ENCODE measurements around the gene ZFYVE28. TPM values are rescaled to one million over a fixed set of nuclear protein-coding genes. Genes with fewer than 3 reads are reported as not detected.

The ZFYVE28 gene
- polyA plus RNA-seq, 1 donor: 7.4 TPM

DNA sequence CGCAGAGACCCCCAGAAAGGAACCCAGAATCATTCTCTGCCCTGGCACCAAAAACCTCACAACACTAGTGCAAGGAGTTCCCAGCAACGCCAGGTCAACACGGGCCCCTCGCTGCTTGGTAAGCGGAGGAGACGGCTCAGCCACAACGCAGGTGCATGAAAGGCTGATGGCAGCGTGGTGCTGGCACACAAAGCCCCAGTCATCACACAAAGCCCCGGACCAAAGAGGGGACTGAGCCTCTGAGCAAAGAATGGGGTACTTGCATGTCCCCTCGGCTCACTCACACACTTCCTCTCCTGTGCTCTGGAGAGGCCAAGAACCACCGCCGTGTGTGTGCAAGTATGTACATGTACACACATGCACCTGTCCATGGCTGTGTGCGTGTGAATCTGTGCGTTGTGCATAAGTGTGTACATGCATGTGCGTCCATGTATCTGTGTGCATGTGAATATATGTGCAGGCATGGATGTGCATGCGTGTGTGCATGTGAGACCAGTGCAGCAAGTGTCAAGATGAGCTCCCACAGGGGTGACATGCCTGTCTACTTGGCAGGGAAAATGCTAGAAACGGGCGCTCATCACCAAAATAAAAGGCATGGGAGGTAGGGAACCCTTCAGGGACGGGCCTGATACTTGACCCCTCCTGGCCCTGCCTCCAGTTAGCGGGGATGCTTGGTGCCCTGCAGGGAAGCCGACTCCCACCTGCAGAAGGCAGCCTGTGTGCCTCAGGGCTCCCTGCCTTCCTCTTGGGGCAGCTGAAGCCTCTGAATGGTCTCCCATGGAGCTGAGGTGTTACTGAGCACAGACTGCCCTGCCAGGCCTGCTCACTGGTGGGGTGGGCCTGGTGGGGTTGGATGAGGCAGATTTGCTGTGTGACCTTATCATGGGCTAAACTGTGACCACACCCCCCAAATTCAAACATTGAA, 60.4 kb downstream of the ZFYVE28 start:
- no peak for DNase-seq
- peaks cover 21% of the 10 kb centered on the region for H3K4me1 ChIP-seq (ENCODE audit: control insufficient read depth, insufficient read depth, low read length)

DNA sequence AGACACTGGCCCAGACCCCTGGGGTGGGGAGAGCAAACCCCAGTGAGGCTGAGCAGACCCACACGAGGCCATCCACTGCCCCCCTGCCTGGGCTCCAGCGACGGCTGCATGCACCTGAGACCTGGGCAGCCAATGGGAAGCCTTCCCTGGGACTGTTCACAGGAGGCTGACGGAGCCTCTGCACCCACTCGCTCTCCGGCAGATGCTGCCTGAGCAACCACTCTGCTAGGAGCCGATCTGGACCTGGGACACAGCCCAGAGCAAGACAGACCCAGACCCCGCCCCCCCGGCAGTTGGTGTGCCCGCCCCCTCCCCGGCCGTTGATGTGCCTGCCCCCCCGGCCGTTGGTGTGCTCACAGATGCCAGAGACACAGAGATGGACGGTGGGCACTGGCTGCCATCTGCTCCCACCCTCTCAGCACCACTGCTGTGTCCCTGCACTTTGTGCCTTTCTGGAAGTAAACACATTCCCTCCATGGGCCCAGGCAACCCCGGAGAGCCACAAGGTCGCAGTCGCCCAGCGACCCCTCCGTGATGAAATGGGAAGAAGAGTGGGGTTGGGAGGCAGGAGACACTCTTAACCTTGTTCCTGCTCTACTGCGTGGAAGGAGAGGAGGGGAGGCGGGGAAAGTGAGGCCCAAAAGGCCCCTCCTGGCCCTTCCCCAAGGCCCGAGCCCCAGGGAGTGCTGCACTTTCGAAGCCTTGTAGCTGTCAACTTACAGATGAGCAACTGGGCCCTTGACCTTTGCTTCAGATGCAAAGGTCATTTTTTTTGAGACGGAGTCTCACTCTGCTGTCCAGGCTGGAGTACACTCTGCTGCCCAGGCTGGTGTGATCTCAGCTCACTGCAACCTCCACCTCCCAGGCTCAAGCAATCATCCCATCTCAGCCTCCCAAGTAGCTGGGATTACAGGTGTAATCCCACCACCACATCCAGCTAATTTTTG, 62.0 kb downstream of the ZFYVE28 start:
- no CpG with 5 or more reads among the region's 25 CpGs for WGBS (ENCODE audit: insufficient coverage, low lambda C conversion rate)
- H3K4me3 ChIP-seq (ENCODE audit: low read length): no peak overlapping the region
- H3K36me3 ChIP-seq (ENCODE audit: control insufficient read depth, insufficient read depth, low read length): no peaks in the 10 kb centered on the region
- DNase-seq: no peak
- H3K4me1 ChIP-seq (ENCODE audit: control insufficient read depth, insufficient read depth, low read length): peaks cover 4% of the 10 kb centered on the region
- no peak overlapping the region for H3K27ac ChIP-seq (ENCODE audit: low read length)
- no peaks in the 10 kb centered on the region for H3K27me3 ChIP-seq (ENCODE audit: control insufficient read depth, insufficient read depth, low read length)
- no peaks in the 10 kb centered on the region for H3K9me3 ChIP-seq (ENCODE audit: control insufficient read depth, low read depth, low read length)

More for the DNA sequence above, 60.4 kb downstream of the ZFYVE28 start:
- Histone ChIP-seq H3K27ac (ENCODE audit: low read length) (no peak overlapping the region), H3K27me3 (ENCODE audit: control insufficient read depth, insufficient read depth, low read length) (no peaks in the 10 kb centered on the region), H3K9me3 (ENCODE audit: control insufficient read depth, low read depth, low read length) (no peaks in the 10 kb centered on the region), H3K36me3 (ENCODE audit: control insufficient read depth, insufficient read depth, low read length) (no peaks in the 10 kb centered on the region), H3K4me3 (ENCODE audit: low read length) (no peak overlapping the region)
- WGBS (ENCODE audit: insufficient coverage, low lambda C conversion rate): no CpG with 5 or more reads among the region's 21 CpGs

- Histone ChIP-seq H3K4me3 (ENCODE audit: low read length) (no peak overlapping the region), H3K27me3 (ENCODE audit: control insufficient read depth, insufficient read depth, low read length) (no peaks in the 10 kb centered on the region), H3K36me3 (ENCODE audit: control insufficient read depth, insufficient read depth, low read length) (no peaks in the 10 kb centered on the region), H3K27ac (ENCODE audit: low read length) (no peak overlapping the region), H3K9me3 (ENCODE audit: control insufficient read depth, low read depth, low read length) (no peaks in the 10 kb centered on the region), H3K4me1 (ENCODE audit: control insufficient read depth, insufficient read depth, low read length) (no peaks in the 10 kb centered on the region)
- DNase-seq: no peak
- WGBS (ENCODE audit: insufficient coverage, low lambda C conversion rate): no CpG with 5 or more reads among the region's 9 CpGs
Measured at GRCh38 chr4:2354760-2355159, 63.7 kb downstream of the ZFYVE28 start.

- no peak overlapping the region for H3K4me3 ChIP-seq (ENCODE audit: low read length)
- no peak overlapping the region for H3K27ac ChIP-seq (ENCODE audit: low read length)
- H3K4me1 ChIP-seq (ENCODE audit: control insufficient read depth, insufficient read depth, low read length): no peaks in the 10 kb centered on the region
- no CpG with 5 or more reads among the region's 6 CpGs for WGBS (ENCODE audit: insufficient coverage, low lambda C conversion rate)
- H3K27me3 ChIP-seq (ENCODE audit: control insufficient read depth, insufficient read depth, low read length): no peaks in the 10 kb centered on the region
- H3K9me3 ChIP-seq (ENCODE audit: control insufficient read depth, low read depth, low read length): no peaks in the 10 kb centered on the region
- DNase-seq: no peak
- no peaks in the 10 kb centered on the region for H3K36me3 ChIP-seq (ENCODE audit: control insufficient read depth, insufficient read depth, low read length)
Measured at GRCh38 chr4:2354118-2354517, 64.3 kb downstream of the ZFYVE28 start.

GRCh38 chr4:2353222-2354107, 65.0 kb downstream of the ZFYVE28 start:
- no peak for DNase-seq
- no peak overlapping the region for H3K4me3 ChIP-seq (ENCODE audit: low read length)
- WGBS (ENCODE audit: insufficient coverage, low lambda C conversion rate): no CpG with 5 or more reads among the region's 30 CpGs
- no peaks in the 10 kb centered on the region for H3K9me3 ChIP-seq (ENCODE audit: control insufficient read depth, low read depth, low read length)
- H3K27me3 ChIP-seq (ENCODE audit: control insufficient read depth, insufficient read depth, low read length): no peaks in the 10 kb centered on the region
- no peak overlapping the region for H3K27ac ChIP-seq (ENCODE audit: low read length)
- H3K36me3 ChIP-seq (ENCODE audit: control insufficient read depth, insufficient read depth, low read length): no peaks in the 10 kb centered on the region
- H3K4me1 ChIP-seq (ENCODE audit: control insufficient read depth, insufficient read depth, low read length): no peaks in the 10 kb centered on the region

- DNase-seq: no peak
- Histone ChIP-seq H3K4me1 (ENCODE audit: control insufficient read depth, insufficient read depth, low read length) (no peaks in the 10 kb centered on the region), H3K36me3 (ENCODE audit: control insufficient read depth, insufficient read depth, low read length) (no peaks in the 10 kb centered on the region), H3K9me3 (ENCODE audit: control insufficient read depth, low read depth, low read length) (no peaks in the 10 kb centered on the region), H3K27ac (ENCODE audit: low read length) (no peak overlapping the region), H3K4me3 (ENCODE audit: low read length) (no peak overlapping the region), H3K27me3 (ENCODE audit: control insufficient read depth, insufficient read depth, low read length) (no peaks in the 10 kb centered on the region)
- WGBS (ENCODE audit: insufficient coverage, low lambda C conversion rate): no CpG with 5 or more reads among the region's 5 CpGs
Measured at GRCh38 chr4:2352729-2353221, 65.7 kb downstream of the ZFYVE28 start.

GRCh38 chr4:2352171-2352570, 66.3 kb downstream of the ZFYVE28 start:
- no peak overlapping the region for H3K27ac ChIP-seq (ENCODE audit: low read length)
- no peak overlapping the region for H3K4me3 ChIP-seq (ENCODE audit: low read length)
- 88% methylated on average over 4 of the region's 10 CpGs for WGBS (ENCODE audit: insufficient coverage, low lambda C conversion rate)
- no peaks in the 10 kb centered on the region for H3K36me3 ChIP-seq (ENCODE audit: control insufficient read depth, insufficient read depth, low read length)
- DNase-seq: no peak
- no peaks in the 10 kb centered on the region for H3K4me1 ChIP-seq (ENCODE audit: control insufficient read depth, insufficient read depth, low read length)
- H3K9me3 ChIP-seq (ENCODE audit: control insufficient read depth, low read depth, low read length): no peaks in the 10 kb centered on the region
- H3K27me3 ChIP-seq (ENCODE audit: control insufficient read depth, insufficient read depth, low read length): no peaks in the 10 kb centered on the region

DNA sequence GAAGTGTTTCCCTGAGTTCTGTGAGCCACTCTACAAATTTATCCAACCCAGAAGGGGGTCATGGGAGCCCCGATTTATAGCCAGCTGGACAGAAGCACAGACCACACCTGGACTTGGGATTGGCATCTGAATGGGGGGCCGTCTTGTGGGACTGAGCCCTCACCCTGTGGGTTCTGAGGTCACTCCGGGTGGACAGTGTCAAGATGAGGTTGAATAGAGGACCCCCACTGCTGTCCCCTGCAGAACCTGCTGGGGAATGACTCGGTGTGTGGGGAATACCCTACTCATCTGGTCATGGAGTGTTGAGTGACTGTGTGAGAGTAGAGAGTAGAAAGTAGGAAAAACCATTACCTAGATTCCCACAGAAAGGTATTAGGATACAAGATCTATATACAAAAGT, 67.5 kb downstream of the ZFYVE28 start:
- H3K9me3 ChIP-seq (ENCODE audit: control insufficient read depth, low read depth, low read length): no peaks in the 10 kb centered on the region
- WGBS (ENCODE audit: insufficient coverage, low lambda C conversion rate): no CpG with 5 or more reads among the region's 4 CpGs
- H3K4me3 ChIP-seq (ENCODE audit: low read length): no peak overlapping the region
- H3K27ac ChIP-seq (ENCODE audit: low read length): no peak overlapping the region
- H3K36me3 ChIP-seq (ENCODE audit: control insufficient read depth, insufficient read depth, low read length): no peaks in the 10 kb centered on the region
- H3K27me3 ChIP-seq (ENCODE audit: control insufficient read depth, insufficient read depth, low read length): no peaks in the 10 kb centered on the region
- H3K4me1 ChIP-seq (ENCODE audit: control insufficient read depth, insufficient read depth, low read length): no peaks in the 10 kb centered on the region
- DNase-seq: no peak

- DNase-seq: no peak
- no peaks in the 10 kb centered on the region for H3K9me3 ChIP-seq (ENCODE audit: control insufficient read depth, low read depth, low read length)
- no peaks in the 10 kb centered on the region for H3K4me1 ChIP-seq (ENCODE audit: control insufficient read depth, insufficient read depth, low read length)
- H3K36me3 ChIP-seq (ENCODE audit: control insufficient read depth, insufficient read depth, low read length): no peaks in the 10 kb centered on the region
- no CpG with 5 or more reads among the region's 3 CpGs for WGBS (ENCODE audit: insufficient coverage, low lambda C conversion rate)
- H3K27me3 ChIP-seq (ENCODE audit: control insufficient read depth, insufficient read depth, low read length): no peaks in the 10 kb centered on the region
- H3K4me3 ChIP-seq (ENCODE audit: low read length): no peak overlapping the region
- H3K27ac ChIP-seq (ENCODE audit: low read length): no peak overlapping the region
Measured at GRCh38 chr4:2348786-2349185, 69.7 kb downstream of the ZFYVE28 start.
